Measurements from ENCODE around the gene TSPAN9.
A peak's percentile ranks its signal among the peaks of the same experiment; 100 is the strongest.

Gene TSPAN9

DNA sequence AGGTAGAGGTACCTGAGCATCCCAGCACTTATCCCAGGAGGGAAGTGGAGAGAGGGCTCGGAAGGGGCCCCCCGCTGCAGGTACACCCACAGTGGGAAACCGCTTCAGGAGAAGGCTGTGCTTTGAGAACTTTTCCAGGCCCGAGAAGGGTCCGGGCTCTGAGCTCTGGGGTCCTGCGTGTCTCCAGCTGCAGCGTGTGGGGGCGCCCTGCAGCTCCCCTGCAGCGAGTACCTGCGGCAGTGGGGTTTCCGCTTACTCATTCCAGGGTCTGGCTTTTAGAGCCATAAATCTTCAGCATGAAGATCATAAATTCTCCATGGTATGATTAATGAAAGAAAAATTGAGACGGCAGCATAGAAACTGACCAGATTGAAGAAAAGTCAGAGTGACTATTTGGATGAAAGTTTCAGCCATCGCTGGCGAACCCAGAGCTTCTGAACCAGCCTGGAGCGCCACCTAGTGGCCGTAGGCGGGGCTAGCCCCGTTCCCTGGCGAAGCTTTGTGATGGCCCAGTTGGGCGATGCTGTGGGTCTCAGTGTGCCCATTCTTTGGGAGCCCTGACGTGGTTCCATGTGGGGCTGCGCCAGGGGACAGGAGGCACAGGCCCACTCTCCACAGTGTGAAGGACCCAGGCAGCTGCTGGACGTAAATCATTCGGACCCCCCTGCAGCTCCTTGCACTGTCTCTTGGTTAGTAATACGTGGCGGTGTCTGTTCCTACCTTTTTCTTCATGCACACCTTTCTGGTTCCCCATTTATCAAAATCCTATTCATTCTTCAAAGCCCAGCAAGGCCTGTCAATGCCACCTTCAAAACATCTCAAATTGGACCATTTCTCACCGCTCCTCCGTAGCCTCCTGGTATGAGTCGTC lies 198.2 kb downstream of the TSPAN9 start:
- DNase-seq (ENCODE audit: low spot score): peak; percentile 91

GRCh38 chr12:3276226-3276625 lies 199.0 kb downstream of the TSPAN9 start:
- DNase-seq (ENCODE audit: low spot score): no peak

DNA sequence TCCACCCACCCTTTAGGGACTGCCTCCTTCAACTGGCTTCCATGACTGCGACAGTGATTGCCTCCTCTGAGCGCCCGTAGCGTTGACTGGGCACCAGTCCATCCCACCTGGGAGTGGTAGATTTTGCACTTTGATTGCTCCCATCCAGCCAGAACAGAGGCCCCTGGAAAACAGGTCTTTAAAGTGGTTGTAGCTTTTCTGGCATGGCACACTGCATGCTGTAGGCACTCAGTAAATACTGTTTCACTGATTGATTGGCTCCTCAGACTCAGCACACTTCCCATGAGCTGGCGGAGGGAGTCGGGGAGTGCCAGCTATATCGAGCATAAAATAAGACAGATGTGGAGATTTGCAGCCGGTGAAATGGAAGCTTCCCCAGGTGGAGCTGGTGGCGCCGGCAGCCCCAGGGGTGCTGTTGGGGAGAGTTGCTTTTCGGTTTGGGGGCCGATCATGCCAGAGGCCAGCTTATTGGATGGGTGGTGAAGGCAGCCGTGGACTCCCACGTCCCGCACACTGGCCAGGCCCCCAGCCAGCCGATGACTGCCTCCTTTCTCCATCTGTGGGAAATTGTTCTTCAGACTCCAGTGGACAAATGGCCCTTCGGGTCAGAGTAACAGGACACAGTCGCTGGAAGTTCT lies 200.2 kb downstream of the TSPAN9 start:
- no peak for DNase-seq (ENCODE audit: low spot score)

DNA sequence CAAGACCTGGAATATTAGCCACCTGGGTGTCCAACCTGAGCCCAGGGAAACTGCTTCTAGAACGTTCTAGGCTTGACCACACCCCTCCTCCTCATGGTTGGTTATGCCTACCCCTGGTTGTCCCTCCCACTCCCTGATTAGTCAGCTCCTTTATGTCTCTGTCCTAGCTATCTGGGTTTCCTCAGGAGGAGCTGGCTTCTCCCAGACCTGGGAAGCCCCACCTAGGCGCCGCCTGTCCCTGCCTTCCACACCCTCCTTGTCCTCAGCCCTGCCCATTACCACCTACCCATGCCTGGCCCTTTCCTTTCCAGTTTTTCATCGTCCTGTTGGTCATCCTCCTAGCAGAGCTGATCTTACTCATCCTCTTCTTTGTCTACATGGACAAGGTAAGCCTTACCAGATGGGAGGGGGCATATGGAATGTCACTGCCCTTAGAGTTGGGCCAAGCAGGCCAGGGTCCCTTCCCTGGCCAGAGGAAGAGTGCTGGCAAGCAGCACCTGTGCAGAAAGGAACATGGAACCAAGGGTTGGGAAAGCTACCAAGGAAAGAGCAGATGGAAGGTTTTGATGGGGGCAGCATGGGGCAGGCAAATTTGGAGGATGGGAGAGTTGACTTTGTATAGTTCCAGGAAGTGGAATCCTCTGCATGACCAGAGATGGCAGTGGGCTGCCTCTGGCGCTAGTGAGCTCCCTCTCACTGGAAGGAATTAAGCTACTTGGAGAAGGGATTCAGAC lies 201.7 kb downstream of the TSPAN9 start:
- no peak for DNase-seq (ENCODE audit: low spot score)

GRCh38 chr12:3279415-3279780 lies 202.2 kb downstream of the TSPAN9 start:
- no peak for DNase-seq (ENCODE audit: low spot score)

DNA sequence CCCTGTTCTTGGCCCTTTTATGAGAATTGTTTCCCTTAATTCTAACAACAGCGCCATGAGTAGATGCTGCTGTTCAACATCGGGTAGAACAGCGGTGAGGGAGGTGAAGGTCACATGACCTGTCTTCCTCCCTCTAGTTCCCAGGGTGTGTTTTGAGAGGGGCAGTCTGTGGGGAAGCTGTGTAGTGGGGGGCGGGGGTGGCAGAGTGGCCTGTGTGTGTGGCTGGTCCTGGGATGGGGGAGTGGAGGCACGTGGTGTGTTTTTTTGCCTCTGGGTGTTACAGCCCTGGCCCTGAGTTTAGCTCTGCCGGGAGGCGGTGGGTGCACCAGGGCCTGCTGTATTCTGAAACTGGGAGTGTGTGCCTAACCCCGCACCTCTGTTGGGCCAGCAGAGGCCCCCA lies 202.7 kb downstream of the TSPAN9 start:
- no peak for DNase-seq (ENCODE audit: low spot score)

GRCh38 chr12:3280967-3281366 lies 203.8 kb downstream of the TSPAN9 start:
- no peak for DNase-seq (ENCODE audit: low spot score)

DNA sequence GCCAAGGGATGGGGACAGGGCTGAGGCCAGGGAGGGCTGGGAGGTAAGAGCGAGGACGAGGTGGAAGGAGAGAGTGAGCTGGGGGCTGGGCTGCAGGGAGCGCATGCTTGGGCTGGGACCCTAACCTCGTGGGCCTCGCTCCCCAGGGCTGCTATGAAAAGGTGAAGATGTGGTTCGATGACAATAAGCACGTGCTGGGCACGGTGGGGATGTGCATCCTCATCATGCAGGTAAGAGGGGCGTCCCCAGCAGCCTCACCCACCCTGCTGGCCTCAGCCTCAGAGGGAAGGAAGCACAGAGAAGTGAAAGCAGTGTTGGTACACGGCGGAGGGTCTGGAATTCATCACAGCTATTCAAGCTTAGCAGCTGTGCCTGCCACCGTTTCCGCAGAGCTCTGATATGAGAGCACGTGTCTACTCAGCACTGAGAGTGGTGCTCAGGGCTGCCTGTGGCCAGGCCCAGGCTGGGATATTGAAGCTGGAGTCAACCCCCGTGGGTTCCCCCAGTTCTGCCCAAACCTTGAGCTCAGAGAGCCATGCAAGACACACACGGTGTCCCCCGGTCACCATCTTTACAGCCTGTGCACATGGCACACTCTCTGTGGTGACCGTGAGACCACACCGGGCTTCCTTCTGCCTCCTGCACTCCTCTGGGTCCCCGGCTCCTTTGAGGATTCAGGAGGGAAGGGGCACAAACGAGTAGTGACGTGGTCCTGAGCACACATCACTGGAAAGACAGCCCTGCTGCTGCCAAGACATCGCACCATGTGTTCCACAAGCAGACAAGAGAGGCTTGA lies 204.6 kb downstream of the TSPAN9 start:
- DNase-seq (ENCODE audit: low spot score): no peak

- DNase-seq (ENCODE audit: low spot score): no peak
These were observed 205.1 kb downstream of the TSPAN9 start for GRCh38 chr12:3282384-3282670.

DNA sequence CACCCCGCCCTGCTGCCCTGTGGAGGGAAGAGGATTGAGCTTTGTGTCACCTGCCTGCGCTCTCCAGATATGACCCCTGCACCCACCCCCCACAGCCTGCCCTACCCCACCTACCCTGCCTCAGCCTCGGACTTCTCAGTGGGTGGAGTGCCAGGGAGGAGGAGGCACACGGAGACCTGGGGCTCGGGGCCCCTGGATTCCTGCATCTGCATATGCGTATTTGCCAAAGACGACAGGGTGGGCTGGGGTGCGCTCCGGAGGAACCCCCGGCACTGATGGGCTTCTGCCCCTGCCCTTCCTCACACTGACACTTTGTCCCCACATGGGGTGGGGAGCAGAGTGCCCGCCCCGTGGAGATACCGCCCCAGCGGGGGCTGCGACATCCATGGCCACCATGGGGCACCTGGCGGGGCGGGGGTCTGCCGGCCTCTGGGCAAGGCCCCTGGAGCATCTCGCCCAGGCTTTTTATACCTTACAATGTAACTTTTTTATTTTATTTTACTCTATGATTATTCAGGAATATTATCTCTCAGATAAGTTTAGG lies 206.0 kb downstream of the TSPAN9 start:
- no peak for DNase-seq (ENCODE audit: low spot score)

DNA sequence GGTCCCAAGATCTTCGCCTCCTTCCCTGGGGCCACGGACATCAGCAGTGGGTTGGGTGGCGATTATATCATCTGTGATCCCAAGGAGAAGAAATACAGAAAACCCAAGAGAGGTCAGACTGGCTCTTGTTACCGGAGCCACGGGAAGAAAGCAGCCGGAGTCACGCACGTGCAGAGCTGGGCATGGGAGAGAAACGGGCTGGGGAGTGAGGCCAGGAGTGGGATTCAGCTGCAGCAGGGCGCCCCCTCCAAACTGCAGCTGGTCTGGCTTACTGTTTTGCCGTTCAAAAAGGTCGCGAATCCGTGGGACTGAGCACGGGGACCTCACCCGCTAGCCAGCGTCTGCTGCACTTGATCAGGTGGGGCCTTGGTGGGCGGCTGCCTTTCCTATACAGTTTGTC lies 207.2 kb downstream of the TSPAN9 start:
- DNase-seq (ENCODE audit: low spot score): no peak

GRCh38 chr12:3285570-3285969 lies 208.4 kb downstream of the TSPAN9 start:
- DNase-seq (ENCODE audit: low spot score): no peak

- no peak for DNase-seq (ENCODE audit: low spot score)
These were observed 211.5 kb downstream of the TSPAN9 start for GRCh38 chr12:3288690-3289089.

GRCh38 chr12:3289702-3290101 lies 212.5 kb downstream of the TSPAN9 start:
- no peak for DNase-seq (ENCODE audit: low spot score)

DNA sequence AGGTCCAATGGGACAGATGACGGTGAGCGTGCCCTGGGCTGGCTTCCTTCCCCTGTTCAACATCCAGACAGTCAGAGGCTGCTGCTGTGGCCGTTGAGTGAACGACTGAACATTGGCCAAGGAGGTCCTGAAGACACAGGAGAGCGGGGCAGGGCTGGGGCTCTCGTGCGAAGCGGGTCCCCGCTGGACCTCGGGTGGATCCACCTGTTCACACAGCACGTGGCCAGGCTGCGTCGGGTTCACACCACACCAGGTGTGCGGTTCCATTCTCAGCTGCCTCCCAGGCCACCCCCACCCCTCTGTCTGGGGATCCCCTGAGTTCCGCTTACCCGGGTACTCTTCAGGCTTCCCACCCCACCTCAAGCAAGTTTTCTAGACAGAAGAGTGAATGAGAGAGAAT lies 214.8 kb downstream of the TSPAN9 start:
- no peak for DNase-seq (ENCODE audit: low spot score)

- peak; percentile 71 for DNase-seq (ENCODE audit: low spot score)
These were observed 215.7 kb downstream of the TSPAN9 start for GRCh38 chr12:3292677-3293412.

GRCh38 chr12:3293446-3294161 lies 216.4 kb downstream of the TSPAN9 start:
- no peak for DNase-seq (ENCODE audit: low spot score)

DNA sequence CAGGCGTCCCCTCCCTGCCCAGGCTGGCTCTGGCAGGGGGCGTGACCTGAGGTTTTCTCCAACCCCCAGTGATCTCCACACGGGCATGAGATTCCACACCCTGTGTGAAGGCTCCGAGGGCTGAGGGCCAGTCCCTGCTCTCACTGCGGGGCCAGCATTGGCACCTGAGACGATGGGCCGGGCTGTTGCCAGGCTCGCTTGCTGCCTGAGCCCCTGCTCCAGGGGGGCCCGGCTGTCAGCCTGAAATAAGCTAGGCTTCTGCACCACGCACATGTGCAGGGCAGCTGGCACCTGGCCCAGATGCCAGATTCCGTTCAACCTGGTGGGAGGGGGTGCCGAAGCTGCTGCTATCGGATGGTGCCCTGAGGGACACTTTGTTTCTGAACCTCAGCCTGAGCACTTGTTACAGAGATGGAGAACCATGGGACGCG lies 217.3 kb downstream of the TSPAN9 start:
- DNase-seq (ENCODE audit: low spot score): peak; percentile 85

- no peak for DNase-seq (ENCODE audit: low spot score)
These were observed 218.0 kb downstream of the TSPAN9 start for GRCh38 chr12:3295225-3295624.

DNA sequence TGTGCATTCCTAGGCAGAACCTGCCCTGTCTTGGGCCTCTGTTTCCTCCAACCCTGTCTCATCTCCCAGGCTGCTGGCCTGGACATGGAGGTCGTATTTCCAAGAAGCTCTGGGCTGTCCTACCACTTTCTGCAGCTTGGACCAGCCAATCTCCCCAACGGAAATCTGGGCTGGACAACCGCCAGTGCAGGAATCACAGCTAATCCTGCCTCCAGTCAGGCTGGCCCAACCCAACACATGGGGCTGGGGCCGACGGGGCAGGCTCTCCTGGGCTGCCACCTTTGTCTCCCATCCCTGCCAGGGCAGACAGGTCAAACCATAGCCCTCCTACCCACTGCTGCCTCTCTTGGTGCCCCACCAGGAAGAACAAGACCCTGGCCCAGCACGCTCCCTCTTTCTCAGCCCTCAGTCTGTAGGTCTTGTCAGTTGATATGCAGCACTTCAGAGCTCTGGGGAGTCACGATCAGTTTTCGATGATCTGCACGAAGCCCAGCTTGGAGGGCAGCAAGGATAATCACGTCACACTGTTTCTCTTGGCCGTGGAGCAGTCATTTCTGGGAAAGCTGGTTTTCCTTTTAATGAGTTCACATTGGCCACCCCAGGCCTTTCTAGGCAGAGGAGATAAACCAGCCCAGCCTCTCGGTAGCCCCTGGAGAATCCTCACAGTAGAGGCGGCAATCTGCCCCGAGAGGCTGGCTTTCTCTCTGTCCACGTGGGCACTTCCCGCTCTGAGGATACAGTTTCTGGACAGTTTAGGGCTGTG lies 218.6 kb downstream of the TSPAN9 start:
- no peak for DNase-seq (ENCODE audit: low spot score)
